GM12864 (cell line): Measurements from ENCODE around the gene ITFG1.

ENCODE experiments used
- DNase-seq: peaks from one replicate; pipeline ENCODE4 v3.0.0-alpha.2; 2011; ENCODE audit warnings: low read depth
- H3K4me3 ChIP-seq: 2 replicates; pipeline ENCODE4 v1.5.1; 2011; ENCODE audit warnings: mild to moderate bottlenecking, low read depth, low read length, control low read depth
- CTCF ChIP-seq: IDR thresholded peaks from 2 replicates; pipeline ENCODE4 v1.5.1; 2011; ENCODE audit warnings: low read depth, mild to moderate bottlenecking, moderate library complexity, low read length, control low read depth, inconsistent platforms; ENCODE audit errors: missing control alignments

The ITFG1 gene

GRCh38 chr16:47486856-47487255 is 26.0 kb upstream of the ITFG1 start:
- DNase-seq, result no peak
- no peak for TF ChIP-seq CTCF
- H3K4me3 ChIP-seq, result no peak overlapping the region

GRCh38 chr16:47483616-47484015 is 22.8 kb upstream of the ITFG1 start:
- TF ChIP-seq CTCF, result no peak
- no peak overlapping the region for H3K4me3 ChIP-seq
- DNase-seq, result no peak

- H3K4me3 ChIP-seq, result no peak overlapping the region
- no peak for DNase-seq
- TF ChIP-seq CTCF, result no peak
Measured at GRCh38 chr16:47481698-47482374, 21.0 kb upstream of the ITFG1 start.

- DNase-seq, result no peak
- no peak for TF ChIP-seq CTCF
- H3K4me3 ChIP-seq, result no peak overlapping the region
Measured at GRCh38 chr16:47480410-47480809, 19.5 kb upstream of the ITFG1 start.

GRCh38 chr16:47477679-47478078 is 16.8 kb upstream of the ITFG1 start:
- DNase-seq, result no peak
- H3K4me3 ChIP-seq, result no peak overlapping the region
- TF ChIP-seq CTCF, result no peak

DNA sequence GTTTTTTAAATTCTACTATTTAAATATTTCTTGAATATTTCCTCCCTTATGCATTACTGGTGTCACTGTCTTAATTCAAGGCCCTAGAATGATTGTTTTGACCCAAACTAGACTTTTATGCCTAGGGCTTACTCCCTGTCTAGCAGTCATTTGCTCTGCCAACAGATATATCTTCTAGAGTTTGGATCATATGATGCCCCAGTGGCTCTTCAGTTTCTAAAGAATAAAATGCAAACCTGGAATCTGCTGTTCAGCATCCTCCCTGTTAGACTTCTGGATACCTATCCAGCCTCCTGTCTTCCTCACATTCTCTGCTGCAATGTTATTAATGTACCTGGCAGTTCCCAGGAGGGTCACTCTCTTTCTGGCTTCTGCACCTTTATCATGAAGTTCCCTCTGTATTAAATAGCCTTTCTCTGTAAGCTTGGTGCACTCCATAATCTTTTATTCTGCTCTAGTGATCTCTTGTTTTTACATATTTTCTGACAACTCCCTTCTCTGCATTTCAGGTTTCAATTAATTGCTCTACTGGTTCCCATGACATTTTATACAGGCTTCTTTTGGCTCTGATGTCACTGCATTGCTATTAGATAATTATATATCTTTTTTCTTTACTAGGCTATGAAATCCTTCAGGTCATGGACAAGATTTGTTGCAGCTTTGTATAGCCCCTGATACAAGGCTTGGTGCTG is 15.9 kb upstream of the ITFG1 start:
- TF ChIP-seq CTCF, result no peak
- no peak overlapping the region for H3K4me3 ChIP-seq
- no peak for DNase-seq

DNA sequence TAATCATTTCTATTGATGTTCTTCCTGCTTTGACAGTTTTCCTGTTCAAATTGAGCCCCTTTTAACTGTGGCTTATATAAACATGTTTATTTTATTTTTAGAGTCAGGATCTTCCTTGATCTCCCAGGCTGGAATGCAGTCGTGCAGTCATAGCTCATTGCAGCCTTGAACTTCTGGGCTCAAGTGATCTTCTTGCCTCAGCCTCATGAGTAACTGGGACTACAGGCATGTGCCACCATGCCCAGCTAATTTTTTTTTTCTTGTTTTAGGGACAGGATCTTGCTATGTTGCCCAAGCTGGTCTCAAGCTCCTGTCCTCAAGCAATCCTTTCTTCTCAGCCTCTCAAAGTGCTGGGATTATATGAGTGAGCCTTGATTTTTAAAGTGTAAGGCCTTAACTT is 14.9 kb upstream of the ITFG1 start:
- no peak for DNase-seq
- no peak for TF ChIP-seq CTCF
- no peak overlapping the region for H3K4me3 ChIP-seq
